Adrenal gland (tissue), 12 donors: ENCODE measurements around the gene DCTPP1. TPM values are rescaled to one million over a fixed set of nuclear protein-coding genes. Genes with fewer than 3 reads are reported as not detected.
"Not testable (repeated sequence)": the region's sequence is repeated elsewhere in the genome, so short reads cannot be mapped to it uniquely, and the experiment has no call there.

Source experiments
- DNase-seq, 7 donors: peaks; one replicate each; pipeline ENCODE4 v3.0.0-alpha.2; 2019 to 2020
- H3K27ac ChIP-seq, 5 donors: fragments of 200-600 bp; sonication (generic) in 4 of 5; 1 replicate in 3 of 5; 2 replicates in 2 of 5; pipeline versions ENCODE4 v1.5.1 to v1.8.0; 2016 to 2020; ENCODE audit warnings: mild to moderate bottlenecking in 1 of 5
- H3K27me3 ChIP-seq: fragments of 200-600 bp; 2 replicates; pipeline ENCODE4 v1.8.0; 2021
- H3K36me3 ChIP-seq, 2 donors: fragments of 200-600 bp; replicated peaks in 1 of 2; 1 replicate in 1 of 2; 2 replicates in 1 of 2; pipeline versions ENCODE4 v1.5.1 to v1.8.0; 2018 to 2022
- H3K4me1 ChIP-seq, 2 donors: fragments of 200-600 bp; replicated peaks in 1 of 2; 1 replicate in 1 of 2; 2 replicates in 1 of 2; pipeline versions ENCODE4 v1.5.1 to v1.8.0; 2018 to 2021
- H3K4me3 ChIP-seq, 4 donors: fragments of 200-600 bp; sonication (generic) in 3 of 4; one replicate each; pipeline ENCODE4 v1.5.1; 2016 to 2018
- H3K9me3 ChIP-seq, 3 donors: fragments of 200-600 bp; sonication (generic) in 1 of 3; replicated peaks in 1 of 3; 1 replicate in 2 of 3; 2 replicates in 1 of 3; pipeline versions ENCODE4 v1.5.1 to v1.8.0; 2016 to 2021
- CTCF ChIP-seq, 6 experiments: fragments of 450-650 bp in 4 of 6; fragments of 200-600 bp in 2 of 6; sonication (generic) in 1 of 6; IDR thresholded peaks; 1 replicate in 5 of 6; 2 replicates in 1 of 6; pipeline versions ENCODE4 v1.5.1 to v1.8.0; 2016 to 2021; ENCODE audit warnings: antibody characterized with exemption in 6 of 6, mild to moderate bottlenecking in 2 of 6, moderate library complexity in 1 of 6
- POLR2A ChIP-seq, 2 donors: fragments of 450-650 bp; IDR thresholded peaks; one replicate each; pipeline ENCODE4 v1.6.1; 2017; ENCODE audit warnings: antibody characterized with exemption in 2 of 2, mild to moderate bottlenecking in 2 of 2, moderate library complexity in 1 of 2
- WGBS, 4 donors: extraction: QIAGEN DNeasy Blood & Tissue Kit in 2 of 4; methylation state at CpG; one replicate each; pipeline versions ENCODE4 v1.1.5 to v1.1.7; 2013 to 2017; 5-methylcytosine and 5-hydroxymethylcytosine counted together
- intact Hi-C, 2 donors: fragments of 100-400 bp; cut with DNase I; formaldehyde crosslinking; loops; one replicate each; pipeline versions ENCODE4 v1.14.1 to v1.15.0; 2022 to 2023
- polyA plus RNA-seq, 3 donors: library from polyadenylated mRNA; stranded (reverse); fragments of 200-250 nt in 2 of 3; fragments of 350-450 nt in 1 of 3; fragmentation: Illumina TruSeq in 1 of 3; extraction: RNeasy Lipid Tissue Mini Kit (QIAGEN cat#74804) in 1 of 3; gene quantifications; one replicate each; pipeline ENCODE4 v1.2.3, GENCODE V29; 2013 to 2014
- total RNA-seq, 9 donors: library from RNA; depleted of rRNA in 4 of 9; stranded (reverse); fragments of >200 nt in 4 of 9; fragments of 120-200 nt in 1 of 9; fragmentation: NEBNext Ultra II Directional in 1 of 9; extraction: Animal tissue kit (Norgen Biotek cat#: 25700) in 1 of 9; gene quantifications; one replicate each; pipeline versions ENCODE4 v1.1.0 to v1.2.4, GENCODE V29; 2013 to 2023
- donor health status: healthy with polysubstance abuse.
- donor health status: Bipolar disorder and iron deficiency.
- donor health status: DM: yes; HTN: yes; CAD: no.
- donor health status: DM: no; HTN: no; CAD: no.
- donor health status: DM: no; HTN: no; CAD: no.
- donor health status: DM: yes; HTN: yes; CAD: no.

Gene DCTPP1
- total and polyA plus RNA-seq, 12 donors: 11.7 to 33.9 (median 28.7) TPM

- peaks cover 13 to 31% of the 10 kb centered on the region in 2 donors for H3K4me1 ChIP-seq
- intact Hi-C loops: no loop called here
- peaks cover 0 to 17% of the 10 kb centered on the region in 2 donors for H3K36me3 ChIP-seq
- no peaks in the 10 kb centered on the region for H3K27me3 ChIP-seq
- TF ChIP-seq CTCF (IDR thresholded peaks at IDR 0.05) (no peak), POLR2A (IDR thresholded peaks at IDR 0.05) (no peak)
- WGBS, 4 donors: 90 to 96% (median 93%) methylated on average over 18 to 42 of the region's 42 CpGs
- H3K4me3 ChIP-seq: no peak overlapping the region
- no peaks in the 10 kb centered on the region for H3K9me3 ChIP-seq
- no peak for DNase-seq
- no peak overlapping the region for H3K27ac ChIP-seq
These were observed 31.8 kb downstream of the DCTPP1 start for GRCh38 chr16:30397776-30398660.

DNA sequence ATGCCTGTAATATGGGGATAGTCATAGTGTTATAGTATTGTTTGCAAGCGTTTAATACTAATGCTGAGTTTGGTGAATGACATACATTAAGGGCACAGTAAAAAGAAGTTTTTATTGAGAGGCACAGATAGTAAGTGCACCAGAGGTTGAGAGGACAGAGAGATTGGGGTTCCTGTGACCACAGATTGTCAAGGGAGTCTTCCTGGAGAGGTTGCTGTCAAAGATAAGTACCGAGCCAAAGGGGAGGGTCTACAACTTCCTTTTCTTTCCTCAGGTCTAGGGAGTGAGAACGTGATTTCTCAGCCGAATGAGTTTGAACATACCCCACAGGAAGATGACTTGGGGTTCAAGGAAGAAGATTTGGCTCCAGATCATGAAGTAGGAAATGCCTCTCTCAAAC is 32.8 kb downstream of the DCTPP1 start:
- DNase-seq: no peak
- TF ChIP-seq CTCF (IDR thresholded peaks at IDR 0.05) (no peak), POLR2A (IDR thresholded peaks at IDR 0.05) (no peak)
- 74 to 85% (median 81%) methylated on average over 4 of the region's 4 CpGs for WGBS, 4 donors
- Histone ChIP-seq H3K9me3 (no peaks in the 10 kb centered on the region), H3K4me3 (no peak overlapping the region), H3K27ac (no peak overlapping the region), H3K36me3 (peaks cover 0 to 17% of the 10 kb centered on the region in 2 donors), H3K27me3 (no peaks in the 10 kb centered on the region), H3K4me1 (peaks cover 13 to 31% of the 10 kb centered on the region in 2 donors)
- intact Hi-C loops: no loop called here

DNA sequence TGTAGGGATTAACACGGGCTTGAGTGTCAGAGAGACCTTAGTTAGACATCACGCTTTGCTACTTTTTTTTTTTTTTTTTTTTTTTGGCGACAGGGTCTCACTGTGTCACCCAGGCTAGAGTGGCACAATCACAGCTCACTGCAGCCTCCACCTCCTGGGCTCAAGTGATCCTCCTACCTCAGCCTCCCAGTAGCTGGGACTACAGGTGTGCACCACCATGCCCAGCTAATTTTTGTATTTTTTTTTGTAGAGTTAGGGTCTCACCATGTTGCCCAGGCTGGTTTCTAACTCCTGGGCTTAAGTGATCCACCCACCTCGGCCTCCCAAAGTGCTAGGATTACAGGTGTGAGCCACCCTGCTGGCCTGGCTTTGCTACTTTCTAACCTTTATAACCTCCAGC is 33.2 kb downstream of the DCTPP1 start:
- H3K27me3 ChIP-seq, H3K9me3 ChIP-seq, H3K4me3 ChIP-seq, intact Hi-C loops, H3K27ac ChIP-seq, DNase-seq: not testable (repeated sequence)
- WGBS, 4 donors: 77 to 89% (median 83%) methylated on average over 4 of the region's 4 CpGs
- peaks cover 0 to 17% of the 10 kb centered on the region in 2 donors for H3K36me3 ChIP-seq
- peaks cover 13 to 31% of the 10 kb centered on the region in 2 donors for H3K4me1 ChIP-seq

GRCh38 chr16:30395992-30396585 is 33.7 kb downstream of the DCTPP1 start:
- H3K4me1 ChIP-seq: peaks cover 13 to 30% of the 10 kb centered on the region in 2 donors
- TF ChIP-seq CTCF (IDR thresholded peaks at IDR 0.05) (no peak), POLR2A (IDR thresholded peaks at IDR 0.05) (no peak)
- 11 to 14% (median 13%) methylated on average over 13 of the region's 13 CpGs for WGBS, 4 donors
- H3K27ac ChIP-seq: peak overlapping the region in 4 of 5 donors; percentile 75 to 91 (median 82)
- peak overlapping the region in 3 of 4 donors; percentile 38 to 100 (median 71) for H3K4me3 ChIP-seq
- no peak for DNase-seq
- peaks cover 0 to 17% of the 10 kb centered on the region in 2 donors for H3K36me3 ChIP-seq
- H3K27me3 ChIP-seq: no peaks in the 10 kb centered on the region
- intact Hi-C loops: no loop called here
- H3K9me3 ChIP-seq: no peaks in the 10 kb centered on the region
